SU-DHL-6 (cell line): Measurements from ENCODE around the gene FAS.

Experiments
- EZH2phosphoT487 ChIP-seq: fragments of 200-600 bp; sonication (generic), shearing (Covaris generic); conservative IDR thresholded peaks from 2 replicates; pipeline ENCODE4 v1.6.1; 2018; ENCODE audit warnings: mild to moderate bottlenecking, antibody characterized with exemption, low read length, moderate library complexity, mixed read lengths
- TF ChIP-seq, protein P1 (sequence below): fragments of 200-600 bp; sonication (generic); IDR thresholded peaks from one replicate; pipeline ENCODE4 v1.5.1; 2017; ENCODE audit warnings: antibody characterized with exemption, mild to moderate bottlenecking, low read length, moderate library complexity; ENCODE audit not compliant: insufficient read depth, poor library complexity, severe bottlenecking

DNA sequence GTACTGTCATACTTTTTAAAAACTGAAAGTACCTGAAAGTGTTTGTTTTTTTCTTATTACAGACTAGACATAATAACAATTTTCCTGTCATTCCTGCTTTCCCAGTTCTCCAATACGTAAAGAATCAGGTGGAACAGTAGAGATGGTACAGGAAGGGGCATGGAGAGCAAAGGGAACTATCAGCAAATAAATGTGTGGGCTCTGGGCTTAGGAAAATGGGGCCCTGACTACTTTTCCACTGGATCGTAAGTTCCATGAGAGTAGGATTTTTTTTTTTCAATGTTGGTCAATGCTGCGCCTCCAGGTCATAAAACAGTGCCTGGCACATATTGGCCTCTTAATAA, 15.2 kb upstream of the FAS start:
- TF ChIP-seq, protein P1, sequence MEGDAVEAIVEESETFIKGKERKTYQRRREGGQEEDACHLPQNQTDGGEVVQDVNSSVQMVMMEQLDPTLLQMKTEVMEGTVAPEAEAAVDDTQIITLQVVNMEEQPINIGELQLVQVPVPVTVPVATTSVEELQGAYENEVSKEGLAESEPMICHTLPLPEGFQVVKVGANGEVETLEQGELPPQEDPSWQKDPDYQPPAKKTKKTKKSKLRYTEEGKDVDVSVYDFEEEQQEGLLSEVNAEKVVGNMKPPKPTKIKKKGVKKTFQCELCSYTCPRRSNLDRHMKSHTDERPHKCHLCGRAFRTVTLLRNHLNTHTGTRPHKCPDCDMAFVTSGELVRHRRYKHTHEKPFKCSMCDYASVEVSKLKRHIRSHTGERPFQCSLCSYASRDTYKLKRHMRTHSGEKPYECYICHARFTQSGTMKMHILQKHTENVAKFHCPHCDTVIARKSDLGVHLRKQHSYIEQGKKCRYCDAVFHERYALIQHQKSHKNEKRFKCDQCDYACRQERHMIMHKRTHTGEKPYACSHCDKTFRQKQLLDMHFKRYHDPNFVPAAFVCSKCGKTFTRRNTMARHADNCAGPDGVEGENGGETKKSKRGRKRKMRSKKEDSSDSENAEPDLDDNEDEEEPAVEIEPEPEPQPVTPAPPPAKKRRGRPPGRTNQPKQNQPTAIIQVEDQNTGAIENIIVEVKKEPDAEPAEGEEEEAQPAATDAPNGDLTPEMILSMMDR = no peak
- no peak for TF ChIP-seq EZH2phosphoT487
